Smooth muscle cell (in vitro differentiated cells): ENCODE data around the gene HAS3. TPM values are rescaled to one million over a fixed set of nuclear protein-coding genes. Genes with fewer than 3 reads are reported as not detected.
"Not testable (repeated sequence)": the region's sequence is repeated elsewhere in the genome, so short reads cannot be mapped to it uniquely, and the experiment has no call there.

Source experiments
- DNase-seq: peaks from one replicate; lab custom pipeline; 2025; ENCODE audit not compliant: unreplicated experiment; lab: John Stamatoyannopoulos, UW
- H2AFZ ChIP-seq: fragments of 200-600 bp; sonication (generic); 2 replicates; pipeline ENCODE4 v1.6.0; 2016; ENCODE audit warnings: antibody characterized with exemption, low read depth, mild to moderate bottlenecking
- H3F3A ChIP-seq: fragments of 200-600 bp; sonication (generic); 2 replicates; pipeline ENCODE4 v1.6.0; 2017; ENCODE audit warnings: antibody characterized with exemption, low read depth
- H3K27ac ChIP-seq: fragments of 200-600 bp; sonication (generic); 2 replicates; pipeline ENCODE4 v1.5.1; 2016; ENCODE audit warnings: low read depth, mild to moderate bottlenecking
- H3K27me3 ChIP-seq: fragments of 200-600 bp; sonication (generic); 2 replicates; pipeline ENCODE4 v1.6.1; 2016; ENCODE audit warnings: low read depth, mild to moderate bottlenecking
- H3K36me3 ChIP-seq: fragments of 200-600 bp; sonication (generic); 2 replicates; pipeline ENCODE4 v1.5.1; 2016; ENCODE audit warnings: low read depth
- H3K4me1 ChIP-seq: fragments of 200-600 bp; sonication (generic); 2 replicates; pipeline ENCODE4 v1.5.1; 2016; ENCODE audit warnings: low read depth
- H3K4me2 ChIP-seq: fragments of 200-600 bp; sonication (generic); 2 replicates; pipeline ENCODE4 v1.6.0; 2016; ENCODE audit warnings: mild to moderate bottlenecking
- H3K4me3 ChIP-seq: fragments of 200-600 bp; sonication (generic); 2 replicates; pipeline ENCODE4 v1.5.1; 2016; ENCODE audit warnings: mild to moderate bottlenecking
- H3K79me2 ChIP-seq: fragments of 200-600 bp; sonication (generic); 2 replicates; pipeline ENCODE4 v1.6.0; 2016; ENCODE audit warnings: low read depth, mild to moderate bottlenecking
- H3K9ac ChIP-seq: fragments of 200-600 bp; sonication (generic); 2 replicates; pipeline ENCODE4 v1.6.0; 2016; ENCODE audit warnings: low read depth
- H3K9me3 ChIP-seq: fragments of 200-600 bp; sonication (generic); replicated peaks from 2 replicates; pipeline ENCODE4 v1.5.1; 2016; ENCODE audit warnings: low read depth
- H4K20me1 ChIP-seq: fragments of 200-600 bp; sonication (generic); 2 replicates; pipeline ENCODE4 v1.6.0; 2016; ENCODE audit warnings: low read depth
- CTCF ChIP-seq: fragments of 200-600 bp; sonication (generic); IDR thresholded peaks from 2 replicates; pipeline ENCODE4 v1.5.1; 2017; ENCODE audit warnings: borderline replicate concordance, mild to moderate bottlenecking, antibody characterized with exemption; ENCODE audit not compliant: insufficient read depth, poor library complexity, severe bottlenecking
- WGBS: methylation state at CpG from one replicate; pipeline ENCODE4 v1.1.7; 2016; ENCODE audit warnings: low lambda C conversion rate; 5-methylcytosine and 5-hydroxymethylcytosine counted together
- polyA plus RNA-seq: library from polyadenylated mRNA; unstranded; fragments of >200 nt; fragmentation: Nextera tagmentation; extraction: Ambion mirVana; gene quantifications from 2 replicates; pipeline ENCODE4 v1.2.1, GENCODE V29; 2016
- total RNA-seq: library from RNA; depleted of rRNA; stranded (reverse); fragments of >200 nt; gene quantifications from 2 replicates; pipeline ENCODE4 v1.2.3, GENCODE V29; 2014

HAS3 gene
- total and polyA plus RNA-seq, 2 experiments from 2014 or later = 0.39 to 2.7 TPM

DNA sequence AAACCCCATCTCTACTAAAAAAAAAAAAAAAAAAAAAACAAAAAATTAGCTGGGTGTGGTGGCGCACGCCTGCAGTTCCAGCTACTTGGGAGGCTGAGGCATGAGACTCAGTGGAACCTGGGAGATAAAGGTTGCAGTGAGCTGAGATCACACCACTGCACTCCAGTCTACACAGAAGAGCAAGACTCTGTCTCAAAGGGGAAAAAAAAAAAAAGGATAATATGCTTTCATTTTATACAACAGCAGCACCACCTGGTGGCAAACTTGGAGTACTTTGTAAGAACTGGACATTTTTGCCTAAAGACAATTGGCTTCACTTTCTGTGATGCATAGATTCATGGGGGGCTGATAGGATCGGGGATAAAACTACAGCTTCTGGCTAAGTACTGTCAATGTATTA lies 18.5 kb downstream of the HAS3 start:
- Histone ChIP-seq H3K4me1 (no peaks in the 10 kb centered on the region), H2AFZ (no peak overlapping the region), H4K20me1 (peaks cover 98% of the 10 kb centered on the region), H3K27me3 (no peaks in the 10 kb centered on the region), H3K4me3 (no peak overlapping the region), H3K9ac (no peak overlapping the region), H3K79me2 (peaks cover 41% of the 10 kb centered on the region), H3K36me3 (no peaks in the 10 kb centered on the region), H3K9me3 (no peaks in the 10 kb centered on the region), H3K27ac (no peak overlapping the region), H3F3A (no peaks in the 10 kb centered on the region), H3K4me2 (no peak overlapping the region)
- WGBS = 96% methylated on average over 3 of the region's 3 CpGs
- peak; percentile 70 for TF ChIP-seq CTCF
- no peak for DNase-seq

DNA sequence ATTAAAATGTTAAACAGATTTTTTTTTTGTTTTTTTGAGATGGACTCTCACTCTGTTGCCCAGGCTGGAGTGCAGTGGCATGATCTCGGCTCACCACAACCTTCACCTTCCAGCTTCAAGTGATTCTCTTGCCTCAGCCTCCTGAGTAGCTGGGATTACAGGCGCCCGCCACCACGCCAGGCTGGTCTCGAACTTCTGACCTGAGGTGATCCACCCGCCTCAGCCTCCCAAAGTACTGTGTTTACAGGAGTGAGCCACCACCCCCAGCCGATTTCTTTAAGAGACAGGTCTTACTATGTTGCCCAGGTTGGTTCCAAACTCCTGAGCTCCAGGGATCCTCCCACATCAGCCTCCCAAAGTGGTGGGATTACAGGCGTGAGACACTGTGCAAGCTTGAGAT lies 19.0 kb downstream of the HAS3 start:
- DNase-seq, H3K9me3 ChIP-seq, H3K27ac ChIP-seq, H3K36me3 ChIP-seq, H3F3A ChIP-seq, H3K4me2 ChIP-seq, H3K9ac ChIP-seq, H2AFZ ChIP-seq, H3K4me3 ChIP-seq, H3K4me1 ChIP-seq, H3K27me3 ChIP-seq: not testable (repeated sequence)
- Histone ChIP-seq H4K20me1 (peaks cover 97% of the 10 kb centered on the region), H3K79me2 (peaks cover 46% of the 10 kb centered on the region)
- 98% methylated on average over 8 of the region's 8 CpGs for WGBS

- H3F3A ChIP-seq, H3K9me3 ChIP-seq, H3K9ac ChIP-seq, H3K4me2 ChIP-seq, H3K27me3 ChIP-seq, H3K27ac ChIP-seq, H3K4me1 ChIP-seq, H2AFZ ChIP-seq, DNase-seq, H3K36me3 ChIP-seq, H3K4me3 ChIP-seq: not testable (repeated sequence)
- WGBS = 96% methylated on average over 14 of the region's 14 CpGs
- H4K20me1 ChIP-seq = peaks cover 97% of the 10 kb centered on the region
- H3K79me2 ChIP-seq = peaks cover 52% of the 10 kb centered on the region
Measured at GRCh38 chr16:69124961-69125360, 19.5 kb downstream of the HAS3 start.

GRCh38 chr16:69126221-69126620 lies 20.8 kb downstream of the HAS3 start:
- 95% methylated on average over 3 of the region's 3 CpGs for WGBS
- TF ChIP-seq CTCF = no peak
- H3K79me2 ChIP-seq = peaks cover 64% of the 10 kb centered on the region

GRCh38 chr16:69126801-69127200 lies 21.3 kb downstream of the HAS3 start:
- not testable (repeated sequence) for H3K4me1 ChIP-seq, H3K27me3 ChIP-seq, H3K4me3 ChIP-seq, H3K9ac ChIP-seq, H3K4me2 ChIP-seq, H3K9me3 ChIP-seq, H3F3A ChIP-seq, DNase-seq, H2AFZ ChIP-seq, H3K36me3 ChIP-seq, H3K27ac ChIP-seq
- 98% methylated on average over 10 of the region's 10 CpGs for WGBS
- Histone ChIP-seq H4K20me1 (peaks cover 91% of the 10 kb centered on the region), H3K79me2 (peaks cover 67% of the 10 kb centered on the region)

More at GRCh38 chr16:69126221-69126620, 20.8 kb downstream of the HAS3 start:
- H3K9me3 ChIP-seq = no peaks in the 10 kb centered on the region
- DNase-seq = no peak
- peaks cover 9% of the 10 kb centered on the region for H3K4me1 ChIP-seq
- H3K36me3 ChIP-seq = no peaks in the 10 kb centered on the region
- no peak overlapping the region for H3K4me3 ChIP-seq
- no peaks in the 10 kb centered on the region for H3F3A ChIP-seq
- no peaks in the 10 kb centered on the region for H3K27me3 ChIP-seq
- H4K20me1 ChIP-seq = peaks cover 97% of the 10 kb centered on the region
- H3K4me2 ChIP-seq = no peak overlapping the region
- H3K9ac ChIP-seq = no peak overlapping the region
- H3K27ac ChIP-seq = no peak overlapping the region
- H2AFZ ChIP-seq = no peak overlapping the region
